ENCODE data around the gene GALNT17.

DNA sequence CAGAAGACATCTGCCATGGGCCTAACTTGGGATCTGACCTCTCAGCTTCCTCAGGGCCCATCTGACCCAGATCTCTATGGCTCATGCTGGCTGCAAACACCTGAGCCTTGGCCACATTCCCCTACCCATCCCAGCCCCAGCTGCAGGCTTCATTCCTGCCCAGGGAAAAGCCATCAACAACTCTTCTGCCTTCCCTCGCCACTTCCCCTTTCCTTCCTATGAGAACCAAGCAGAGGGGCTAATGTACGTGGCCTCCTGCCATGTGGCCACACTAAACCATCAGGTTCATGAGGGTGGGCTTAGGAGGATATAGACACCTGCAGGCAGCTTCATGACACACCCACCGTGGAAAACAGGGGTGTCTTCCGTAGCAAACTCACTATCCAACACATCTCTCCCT is 312.2 kb downstream of the GALNT17 start:
- TF ChIP-seq, protein P1, sequence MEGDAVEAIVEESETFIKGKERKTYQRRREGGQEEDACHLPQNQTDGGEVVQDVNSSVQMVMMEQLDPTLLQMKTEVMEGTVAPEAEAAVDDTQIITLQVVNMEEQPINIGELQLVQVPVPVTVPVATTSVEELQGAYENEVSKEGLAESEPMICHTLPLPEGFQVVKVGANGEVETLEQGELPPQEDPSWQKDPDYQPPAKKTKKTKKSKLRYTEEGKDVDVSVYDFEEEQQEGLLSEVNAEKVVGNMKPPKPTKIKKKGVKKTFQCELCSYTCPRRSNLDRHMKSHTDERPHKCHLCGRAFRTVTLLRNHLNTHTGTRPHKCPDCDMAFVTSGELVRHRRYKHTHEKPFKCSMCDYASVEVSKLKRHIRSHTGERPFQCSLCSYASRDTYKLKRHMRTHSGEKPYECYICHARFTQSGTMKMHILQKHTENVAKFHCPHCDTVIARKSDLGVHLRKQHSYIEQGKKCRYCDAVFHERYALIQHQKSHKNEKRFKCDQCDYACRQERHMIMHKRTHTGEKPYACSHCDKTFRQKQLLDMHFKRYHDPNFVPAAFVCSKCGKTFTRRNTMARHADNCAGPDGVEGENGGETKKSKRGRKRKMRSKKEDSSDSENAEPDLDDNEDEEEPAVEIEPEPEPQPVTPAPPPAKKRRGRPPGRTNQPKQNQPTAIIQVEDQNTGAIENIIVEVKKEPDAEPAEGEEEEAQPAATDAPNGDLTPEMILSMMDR (IDR thresholded peaks at IDR 0.05; ENCODE audit: poor library complexity, severe bottlenecking) = no peak
- no peak for TF ChIP-seq EZH2 (IDR thresholded peaks at IDR 0.05; ENCODE audit: borderline replicate concordance, insufficient read depth, low read length, poor library complexity, severe bottlenecking)
- TF ChIP-seq MXI1 (conservative IDR thresholded peaks at IDR 0.05; ENCODE audit: poor library complexity, severe bottlenecking) = no peak
- no peak for TF ChIP-seq SMC3 (conservative IDR thresholded peaks at IDR 0.05; ENCODE audit: poor library complexity)

Measured in neural cell (in vitro differentiated cells).